SK-N-SH (cell line): ENCODE data around the gene TMEM30A. TPM values are rescaled to one million over a fixed set of nuclear protein-coding genes. Genes with fewer than 3 reads are reported as not detected.

ENCODE experiments used
- CTCF ChIA-PET: fragments of 300-600, 350-600 bp; formaldehyde crosslinking; extraction: SDS; loops from one replicate; lab custom pipeline; 2021; lab: Yijun Ruan, JAX
- POLR2A ChIA-PET: fragments of 350-600 bp; sonication (Branson Sonifier 250); formaldehyde crosslinking; extraction: SDS; loops from one replicate; lab custom pipeline; 2020; ENCODE audit warnings: antibody characterized with exemption, inconsistent platforms; lab: Yijun Ruan, JAX
- DNase-seq: peaks from one replicate; pipeline ENCODE4 v3.0.0; 2012
- H2AFZ ChIP-seq: fragments of 200-600 bp; sonication (generic); 2 replicates; pipeline ENCODE4 v1.8.1; 2016; ENCODE audit warnings: antibody characterized with exemption, mild to moderate bottlenecking, low read depth
- H3F3A ChIP-seq: fragments of 200-600 bp; sonication (generic); replicated peaks from 2 replicates; pipeline ENCODE3; 2016; ENCODE audit warnings: antibody characterized with exemption, mild to moderate bottlenecking; ENCODE audit not compliant: insufficient read depth
- H3K27ac ChIP-seq, 2 experiments: fragments of 200-500 bp in 1 of 2; fragments of 200-600 bp in 1 of 2; sonication (Bioruptor generic) in 1 of 2; sonication (generic), shearing (Covaris generic) in 1 of 2; 2 replicates each; pipeline versions ENCODE4 v1.5.1 to v1.6.1; 2014 to 2016; ENCODE audit warnings: low read depth in 2 of 2, inconsistent platforms in 1 of 2, low read length in 1 of 2, mild to moderate bottlenecking in 1 of 2, mixed read lengths in 1 of 2
- H3K27me3 ChIP-seq: fragments of 200-600 bp; sonication (generic), shearing (Covaris generic); 2 replicates; pipeline ENCODE4 v1.6.1; 2016; ENCODE audit warnings: mixed run types; ENCODE audit not compliant: insufficient read depth
- H3K36me3 ChIP-seq, 2 experiments: fragments of 200-500 bp in 1 of 2; fragments of 200-600 bp in 1 of 2; sonication (Bioruptor generic) in 1 of 2; sonication (generic) in 1 of 2; replicated peaks in 1 of 2; 2 replicates each; pipeline versions ENCODE3 to v1.5.1; 2014 to 2016; ENCODE audit warnings: low read length in 1 of 2, mild to moderate bottlenecking in 1 of 2; ENCODE audit not compliant: insufficient read depth in 2 of 2, control insufficient read depth in 1 of 2
- H3K4me1 ChIP-seq, 2 experiments: fragments of 200-500 bp in 1 of 2; fragments of 200-600 bp in 1 of 2; sonication (Bioruptor generic) in 1 of 2; sonication (generic), shearing (Covaris generic) in 1 of 2; 2 replicates each; pipeline versions ENCODE4 v1.5.1 to v1.6.1; 2014 to 2016; ENCODE audit warnings: low read depth in 1 of 2, low read length in 1 of 2, mixed run types in 1 of 2; ENCODE audit not compliant: insufficient read depth in 2 of 2, control insufficient read depth in 1 of 2
- H3K4me2 ChIP-seq: fragments of 200-600 bp; sonication (generic), shearing (Covaris generic); 2 replicates; pipeline ENCODE4 v1.6.1; 2017; ENCODE audit warnings: mixed run types
- H3K4me3 ChIP-seq, 2 experiments: fragments of 200-500 bp in 1 of 2; fragments of 200-600 bp in 1 of 2; sonication (Bioruptor generic) in 1 of 2; sonication (generic), shearing (Covaris generic) in 1 of 2; 2 replicates each; pipeline versions ENCODE4 v1.5.1 to v1.8.1; 2014 to 2016; ENCODE audit warnings: low read depth in 2 of 2, inconsistent platforms in 1 of 2, low read length in 1 of 2, mild to moderate bottlenecking in 1 of 2, mixed read lengths in 1 of 2, moderate library complexity in 1 of 2
- H3K79me2 ChIP-seq: fragments of 200-600 bp; sonication (generic); 2 replicates; pipeline ENCODE4 v1.8.1; 2017; ENCODE audit warnings: mild to moderate bottlenecking; ENCODE audit not compliant: insufficient read depth
- H3K9ac ChIP-seq: fragments of 200-600 bp; sonication (generic); 2 replicates; pipeline ENCODE4 v1.6.1; 2017; ENCODE audit warnings: mixed run types
- H3K9me2 ChIP-seq: fragments of 200-600 bp; sonication (generic); 2 replicates; pipeline ENCODE4 v1.6.1; 2017; ENCODE audit warnings: mixed run types
- H3K9me3 ChIP-seq: fragments of 200-600 bp; sonication (generic); 2 replicates; pipeline ENCODE4 v1.6.1; 2017; ENCODE audit warnings: mixed run types, mild to moderate bottlenecking, moderate library complexity
- H4K20me1 ChIP-seq: fragments of 200-600 bp; sonication (generic); 2 replicates; pipeline ENCODE4 v1.6.1; 2017; ENCODE audit warnings: mild to moderate bottlenecking, mixed run types; ENCODE audit not compliant: insufficient read depth
- CHD2 ChIP-seq: fragments of 150-350 bp; IDR thresholded peaks from 2 replicates; pipeline ENCODE4 v1.6.1; 2018; ENCODE audit warnings: low read length; ENCODE audit not compliant: partially characterized antibody
- CTCF ChIP-seq: fragments of 200-600 bp; sonication (generic); IDR thresholded peaks from 2 replicates; pipeline ENCODE4 v1.6.1; 2017; ENCODE audit warnings: antibody characterized with exemption, mild to moderate bottlenecking, moderate library complexity
- EP300 ChIP-seq, 2 experiments: IDR thresholded peaks; 2 replicates each; pipeline versions ENCODE4 v1.4.0 to v1.6.1; 2012; ENCODE audit warnings: borderline replicate concordance in 1 of 2, low read depth in 1 of 2, low read length in 1 of 2
- EZH2phosphoT487 ChIP-seq: fragments of 200-600 bp; sonication (generic); IDR thresholded peaks from 2 replicates; pipeline ENCODE4 v1.6.1; 2017; ENCODE audit warnings: low read depth, mixed run types, mild to moderate bottlenecking, antibody characterized with exemption, moderate library complexity, borderline replicate concordance
- FOSL2 ChIP-seq: IDR thresholded peaks from 2 replicates; pipeline ENCODE4 v1.4.0; 2012; ENCODE audit warnings: low read depth, mild to moderate bottlenecking, moderate library complexity, borderline replicate concordance
- FOXM1 ChIP-seq: IDR thresholded peaks from 2 replicates; pipeline ENCODE4 v1.4.0; 2012; ENCODE audit warnings: low read depth, mild to moderate bottlenecking
- GABPA ChIP-seq: IDR thresholded peaks from 2 replicates; pipeline ENCODE4 v1.4.0; 2012; ENCODE audit warnings: low read depth, mild to moderate bottlenecking
- GATA2 ChIP-seq: sonication (generic); formaldehyde crosslinking; IDR thresholded peaks from 2 replicates; pipeline ENCODE4 v1.5.0; 2020; ENCODE audit warnings: mild to moderate bottlenecking, missing genetic modification reagents
- MEF2A ChIP-seq: IDR thresholded peaks from 2 replicates; pipeline ENCODE4 v1.4.0; 2012; ENCODE audit warnings: low read depth, borderline replicate concordance
- NRF1 ChIP-seq: IDR thresholded peaks from 2 replicates; pipeline ENCODE4 v1.6.1; 2012; ENCODE audit warnings: low read depth, mild to moderate bottlenecking, low read length
- RAD21 ChIP-seq: IDR thresholded peaks from 2 replicates; pipeline ENCODE4 v1.6.1; 2012; ENCODE audit warnings: mild to moderate bottlenecking, low read length
- RFX5 ChIP-seq: IDR thresholded peaks from 2 replicates; pipeline ENCODE4 v1.6.1; 2012; ENCODE audit warnings: mild to moderate bottlenecking, improper control_type of control experiment, low read length
- RXRA ChIP-seq: IDR thresholded peaks from 2 replicates; pipeline ENCODE4 v1.4.0; 2012; ENCODE audit warnings: low read depth, mild to moderate bottlenecking, borderline replicate concordance
- SIN3A ChIP-seq: IDR thresholded peaks from 2 replicates; pipeline ENCODE4 v1.6.1; 2012; ENCODE audit warnings: low read depth, mild to moderate bottlenecking, low read length, moderate library complexity, borderline replicate concordance
- SMC3 ChIP-seq: IDR thresholded peaks from 2 replicates; pipeline ENCODE4 v1.6.1; 2012; ENCODE audit warnings: low read depth, low read length, improper control_type of control experiment
- TAF1 ChIP-seq: IDR thresholded peaks from 2 replicates; pipeline ENCODE4 v1.6.1; 2012; ENCODE audit warnings: low read depth, mild to moderate bottlenecking, low read length, moderate library complexity, borderline replicate concordance
- TCF12 ChIP-seq: IDR thresholded peaks from 2 replicates; pipeline ENCODE4 v1.4.0; 2012
- TEAD4 ChIP-seq: IDR thresholded peaks from 2 replicates; pipeline ENCODE4 v1.4.0; 2012; ENCODE audit warnings: mild to moderate bottlenecking, borderline replicate concordance; ENCODE audit not compliant: insufficient read depth
- YY1 ChIP-seq: IDR thresholded peaks from 2 replicates; pipeline ENCODE4 v1.4.0; 2012; ENCODE audit warnings: low read depth, mild to moderate bottlenecking
- WGBS: methylation state at CpG from one replicate; pipeline ENCODE4 v1.1.6; 2017; ENCODE audit warnings: low lambda C conversion rate; 5-methylcytosine and 5-hydroxymethylcytosine counted together
- polyA plus RNA-seq, 3 experiments: library from polyadenylated mRNA; depleted of rRNA; stranded (reverse); fragments of >200 nt; gene quantifications; 2 replicates each; pipeline ENCODE4 v1.2.3, GENCODE V29; 2012
- TF ChIP-seq, protein P1 (sequence below): IDR thresholded peaks from 2 replicates; pipeline ENCODE4 v1.6.1; 2012; ENCODE audit warnings: mild to moderate bottlenecking, low read depth, low read length, moderate library complexity
- TF ChIP-seq, protein P2 (sequence below): IDR thresholded peaks from 2 replicates; pipeline ENCODE4 v1.4.0; 2012; ENCODE audit warnings: low read depth
- TF ChIP-seq, protein P3 (sequence below): IDR thresholded peaks from 2 replicates; pipeline ENCODE4; 2012

The TMEM30A gene
- polyA plus RNA-seq, 1 of the 3 experiments (the other 2 are of a cell fraction): 22.8 TPM

- DNase-seq: peak; percentile 44
- no peaks in the 10 kb centered on the region for H3K9me3 ChIP-seq
- peaks cover 4% of the 10 kb centered on the region in 2 experiments; a peak in 1 of 4 replicates for H3K4me1 ChIP-seq
- no peak overlapping the region for H3K4me2 ChIP-seq
- peaks cover 42% of the 10 kb centered on the region for H3K27me3 ChIP-seq
- H3K4me3 ChIP-seq: no peak overlapping the region; a peak in 1 of 4 replicates
- H3K79me2 ChIP-seq: no peaks in the 10 kb centered on the region
- H4K20me1 ChIP-seq: no peaks in the 10 kb centered on the region
- TF ChIP-seq MEF2A (no peak), GABPA (no peak), EZH2phosphoT487 (no peak), SMC3 (peak; percentile 55), RXRA (no peak), FOSL2 (no peak), SIN3A (no peak), EP300 (IDR thresholded peaks at IDR 0.05; ENCODE audit: borderline replicate concordance in 1 of 2, low read depth in 1 of 2, low read length in 1 of 2) (no peak), YY1 (no peak), TEAD4 (no peak), FOXM1 (no peak), TAF1 (no peak), RAD21 (peak; percentile 68), CTCF (peak; percentile 92), TCF12 (no peak), RFX5 (no peak), CHD2 (no peak), GATA2 (CRISPR knock-in tag) (peak; percentile 68), NRF1 (no peak)
- TF ChIP-seq, protein P1, sequence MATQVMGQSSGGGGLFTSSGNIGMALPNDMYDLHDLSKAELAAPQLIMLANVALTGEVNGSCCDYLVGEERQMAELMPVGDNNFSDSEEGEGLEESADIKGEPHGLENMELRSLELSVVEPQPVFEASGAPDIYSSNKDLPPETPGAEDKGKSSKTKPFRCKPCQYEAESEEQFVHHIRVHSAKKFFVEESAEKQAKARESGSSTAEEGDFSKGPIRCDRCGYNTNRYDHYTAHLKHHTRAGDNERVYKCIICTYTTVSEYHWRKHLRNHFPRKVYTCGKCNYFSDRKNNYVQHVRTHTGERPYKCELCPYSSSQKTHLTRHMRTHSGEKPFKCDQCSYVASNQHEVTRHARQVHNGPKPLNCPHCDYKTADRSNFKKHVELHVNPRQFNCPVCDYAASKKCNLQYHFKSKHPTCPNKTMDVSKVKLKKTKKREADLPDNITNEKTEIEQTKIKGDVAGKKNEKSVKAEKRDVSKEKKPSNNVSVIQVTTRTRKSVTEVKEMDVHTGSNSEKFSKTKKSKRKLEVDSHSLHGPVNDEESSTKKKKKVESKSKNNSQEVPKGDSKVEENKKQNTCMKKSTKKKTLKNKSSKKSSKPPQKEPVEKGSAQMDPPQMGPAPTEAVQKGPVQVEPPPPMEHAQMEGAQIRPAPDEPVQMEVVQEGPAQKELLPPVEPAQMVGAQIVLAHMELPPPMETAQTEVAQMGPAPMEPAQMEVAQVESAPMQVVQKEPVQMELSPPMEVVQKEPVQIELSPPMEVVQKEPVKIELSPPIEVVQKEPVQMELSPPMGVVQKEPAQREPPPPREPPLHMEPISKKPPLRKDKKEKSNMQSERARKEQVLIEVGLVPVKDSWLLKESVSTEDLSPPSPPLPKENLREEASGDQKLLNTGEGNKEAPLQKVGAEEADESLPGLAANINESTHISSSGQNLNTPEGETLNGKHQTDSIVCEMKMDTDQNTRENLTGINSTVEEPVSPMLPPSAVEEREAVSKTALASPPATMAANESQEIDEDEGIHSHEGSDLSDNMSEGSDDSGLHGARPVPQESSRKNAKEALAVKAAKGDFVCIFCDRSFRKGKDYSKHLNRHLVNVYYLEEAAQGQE: no peak
- TF ChIP-seq, protein P2, sequence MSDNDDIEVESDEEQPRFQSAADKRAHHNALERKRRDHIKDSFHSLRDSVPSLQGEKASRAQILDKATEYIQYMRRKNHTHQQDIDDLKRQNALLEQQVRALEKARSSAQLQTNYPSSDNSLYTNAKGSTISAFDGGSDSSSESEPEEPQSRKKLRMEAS: no peak
- TF ChIP-seq, protein P3, sequence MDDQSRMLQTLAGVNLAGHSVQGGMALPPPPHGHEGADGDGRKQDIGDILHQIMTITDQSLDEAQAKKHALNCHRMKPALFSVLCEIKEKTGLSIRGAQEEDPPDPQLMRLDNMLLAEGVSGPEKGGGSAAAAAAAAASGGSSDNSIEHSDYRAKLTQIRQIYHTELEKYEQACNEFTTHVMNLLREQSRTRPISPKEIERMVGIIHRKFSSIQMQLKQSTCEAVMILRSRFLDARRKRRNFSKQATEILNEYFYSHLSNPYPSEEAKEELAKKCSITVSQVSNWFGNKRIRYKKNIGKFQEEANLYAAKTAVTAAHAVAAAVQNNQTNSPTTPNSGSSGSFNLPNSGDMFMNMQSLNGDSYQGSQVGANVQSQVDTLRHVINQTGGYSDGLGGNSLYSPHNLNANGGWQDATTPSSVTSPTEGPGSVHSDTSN: no peak
- H3F3A ChIP-seq: no peaks in the 10 kb centered on the region
- CTCF ChIA-PET: interaction anchor here (0.6 to 9.0 kb wide), 30 partner anchors 9 to 1564 kb away, joined by 3 to 95 read pairs (median 3); partner anchors contain the start of genes COX7A2 and FILIP1
- POLR2A ChIA-PET: no interaction called here
- H3K36me3 ChIP-seq: no peaks in the 10 kb centered on the region
- WGBS: 4% methylated on average over 10 of the region's 10 CpGs
- H2AFZ ChIP-seq: no peak overlapping the region
- H3K9ac ChIP-seq: no peak overlapping the region
- H3K27ac ChIP-seq: no peak overlapping the region
- no peaks in the 10 kb centered on the region for H3K9me2 ChIP-seq
These were observed 73.5 kb downstream of the TMEM30A start for GRCh38 chr6:75210885-75211739.
